Neural cell (in vitro differentiated cells): ENCODE measurements around the gene RYR2. TPM values are rescaled to one million over a fixed set of nuclear protein-coding genes. Genes with fewer than 3 reads are reported as not detected.

ENCODE experiments used
- H2AFZ ChIP-seq: fragments of 200-600, 300-800 bp; sonication (generic), shearing (Covaris generic); 2 replicates; pipeline ENCODE4 v1.6.0; 2014; ENCODE audit warnings: low read depth, mild to moderate bottlenecking, antibody characterized with exemption, low read length, moderate library complexity
- H3F3A ChIP-seq: fragments of 200-600 bp; shearing (Covaris generic); 2 replicates; pipeline ENCODE4 v1.6.1; 2016; ENCODE audit warnings: mild to moderate bottlenecking, moderate library complexity, mixed read lengths, antibody characterized with exemption, low read length; ENCODE audit not compliant: insufficient read depth, poor library complexity, severe bottlenecking
- H3K27ac ChIP-seq: fragments of 200-600, 300-800 bp; sonication (generic), shearing (Covaris generic); 2 replicates; pipeline ENCODE4 v1.5.1; 2014; ENCODE audit warnings: mild to moderate bottlenecking, low read length, moderate library complexity
- H3K27me3 ChIP-seq: fragments of 300-800, 200-600 bp; sonication (generic), shearing (Covaris generic); 2 replicates; pipeline ENCODE4 v1.6.0; 2014; ENCODE audit warnings: mild to moderate bottlenecking, low read depth, low read length, moderate library complexity; ENCODE audit not compliant: insufficient read depth
- H3K36me3 ChIP-seq: fragments of 300-800, 200-600 bp; sonication (generic), shearing (Covaris generic); 2 replicates; pipeline ENCODE4 v1.5.1; 2014; ENCODE audit warnings: mild to moderate bottlenecking, antibody characterized with exemption, low read length, moderate library complexity; ENCODE audit not compliant: insufficient read depth
- H3K4me2 ChIP-seq: fragments of 300-800, 200-600 bp; sonication (generic), shearing (Covaris generic); 2 replicates; pipeline ENCODE4 v1.6.0; 2014; ENCODE audit warnings: mild to moderate bottlenecking, low read length
- H3K4me3 ChIP-seq: fragments of 300-800, 200-600 bp; sonication (generic), shearing (Covaris generic); 2 replicates; pipeline ENCODE4 v1.5.1; 2014; ENCODE audit warnings: mild to moderate bottlenecking, low read length, moderate library complexity
- H3K79me2 ChIP-seq: fragments of 200-600 bp; shearing (Covaris generic); replicated peaks from 2 replicates; pipeline ENCODE4 v1.6.0; 2014; ENCODE audit warnings: mild to moderate bottlenecking, low read length, moderate library complexity; ENCODE audit not compliant: insufficient read depth
- H3K9ac ChIP-seq: fragments of 300-800, 200-600 bp; sonication (generic), shearing (Covaris generic); 2 replicates; pipeline ENCODE4 v1.6.1; 2016; ENCODE audit warnings: mild to moderate bottlenecking, low read length, mixed read lengths
- H3K9me2 ChIP-seq: fragments of 200-600 bp; shearing (Covaris generic); 2 replicates; pipeline ENCODE4 v1.6.1; 2016; ENCODE audit warnings: mild to moderate bottlenecking, low read length, mixed read lengths; ENCODE audit not compliant: insufficient read depth
- H3K9me3 ChIP-seq: fragments of 200-600, 300-800 bp; sonication (generic), shearing (Covaris generic); 2 replicates; pipeline ENCODE4 v1.6.1; 2016; ENCODE audit warnings: mild to moderate bottlenecking, mixed run types, low read length, moderate library complexity, mixed read lengths
- H4K20me1 ChIP-seq: fragments of 200-600 bp; shearing (Covaris generic); 2 replicates; pipeline ENCODE4 v1.6.1; 2016; ENCODE audit warnings: mild to moderate bottlenecking, mixed run types; ENCODE audit not compliant: insufficient read depth
- EP300 ChIP-seq: fragments of 450-650 bp; conservative IDR thresholded peaks from 2 replicates; pipeline ENCODE4 v1.6.1; 2014; ENCODE audit warnings: antibody characterized with exemption, mild to moderate bottlenecking, moderate library complexity; ENCODE audit not compliant: poor library complexity, severe bottlenecking
- EZH2 ChIP-seq: fragments of 200-600, 300-800 bp; shearing (Covaris generic), sonication (generic); IDR thresholded peaks from 2 replicates; pipeline ENCODE4 v1.6.1; 2014; ENCODE audit warnings: antibody characterized with exemption, low read length, borderline replicate concordance, mild to moderate bottlenecking; ENCODE audit not compliant: insufficient read depth, poor library complexity, severe bottlenecking
- MXI1 ChIP-seq: fragments of 450-650 bp; conservative IDR thresholded peaks from 2 replicates; pipeline ENCODE4 v1.6.1; 2014; ENCODE audit warnings: antibody characterized with exemption, mild to moderate bottlenecking; ENCODE audit not compliant: poor library complexity, severe bottlenecking
- POLR2AphosphoS5 ChIP-seq: IDR thresholded peaks from 2 replicates; pipeline ENCODE4 v1.6.1; 2012
- RAD21 ChIP-seq: fragments of 450-650 bp; conservative IDR thresholded peaks from 2 replicates; pipeline ENCODE4 v1.6.1; 2014; ENCODE audit warnings: antibody characterized with exemption, mild to moderate bottlenecking, moderate library complexity
- REST ChIP-seq: IDR thresholded peaks from 2 replicates; pipeline ENCODE4 v1.6.1; 2012; ENCODE audit warnings: borderline replicate concordance
- SMC3 ChIP-seq: fragments of 450-650 bp; conservative IDR thresholded peaks from 2 replicates; pipeline ENCODE4 v1.6.1; 2014; ENCODE audit warnings: antibody characterized with exemption, mild to moderate bottlenecking, moderate library complexity; ENCODE audit not compliant: poor library complexity
- TAF1 ChIP-seq: IDR thresholded peaks from 2 replicates; pipeline ENCODE4 v1.6.1; 2012; ENCODE audit warnings: low read depth
- polyA plus RNA-seq: library from polyadenylated mRNA; depleted of rRNA; stranded (reverse); fragments of >200 nt; gene quantifications from 2 replicates; pipeline ENCODE4 v1.2.3, GENCODE V29; 2014
- small RNA-seq, 3 experiments: library from RNA; depleted of rRNA; stranded (forward); fragments of <200 nt; gene quantifications; one replicate each; pipeline ENCODE3, GENCODE V24; 2012
- TF ChIP-seq, protein P1 (sequence below): fragments of 450-650 bp; IDR thresholded peaks from 2 replicates; pipeline ENCODE4 v1.5.1; 2014; ENCODE audit warnings: antibody characterized with exemption, mild to moderate bottlenecking, moderate library complexity; ENCODE audit not compliant: poor library complexity, severe bottlenecking

The RYR2 gene
- polyA plus RNA-seq, 1 donor from 2014 or later = 3.8 TPM

GRCh38 chr1:237879195-237879594 is 837.2 kb downstream of the RYR2 start:
- H3K36me3 ChIP-seq = no peaks in the 10 kb centered on the region

More at GRCh38 chr1:237879195-237879594, 837.2 kb downstream of the RYR2 start:
- Histone ChIP-seq H2AFZ (no peak overlapping the region), H3K9ac (no peak overlapping the region), H3K4me2 (no peak overlapping the region), H3K9me3 (no peaks in the 10 kb centered on the region), H3K79me2 (no peaks in the 10 kb centered on the region), H3K4me3 (no peak overlapping the region), H3K27ac (no peak overlapping the region), H3F3A (no peaks in the 10 kb centered on the region), H4K20me1 (no peaks in the 10 kb centered on the region), H3K9me2 (no peaks in the 10 kb centered on the region), H3K27me3 (no peaks in the 10 kb centered on the region)
- TF ChIP-seq RAD21 (no peak), SMC3 (no peak), EP300 (no peak), TAF1 (no peak), EZH2 (no peak), REST (no peak), POLR2AphosphoS5 (no peak), MXI1 (no peak)
- TF ChIP-seq, protein P1, sequence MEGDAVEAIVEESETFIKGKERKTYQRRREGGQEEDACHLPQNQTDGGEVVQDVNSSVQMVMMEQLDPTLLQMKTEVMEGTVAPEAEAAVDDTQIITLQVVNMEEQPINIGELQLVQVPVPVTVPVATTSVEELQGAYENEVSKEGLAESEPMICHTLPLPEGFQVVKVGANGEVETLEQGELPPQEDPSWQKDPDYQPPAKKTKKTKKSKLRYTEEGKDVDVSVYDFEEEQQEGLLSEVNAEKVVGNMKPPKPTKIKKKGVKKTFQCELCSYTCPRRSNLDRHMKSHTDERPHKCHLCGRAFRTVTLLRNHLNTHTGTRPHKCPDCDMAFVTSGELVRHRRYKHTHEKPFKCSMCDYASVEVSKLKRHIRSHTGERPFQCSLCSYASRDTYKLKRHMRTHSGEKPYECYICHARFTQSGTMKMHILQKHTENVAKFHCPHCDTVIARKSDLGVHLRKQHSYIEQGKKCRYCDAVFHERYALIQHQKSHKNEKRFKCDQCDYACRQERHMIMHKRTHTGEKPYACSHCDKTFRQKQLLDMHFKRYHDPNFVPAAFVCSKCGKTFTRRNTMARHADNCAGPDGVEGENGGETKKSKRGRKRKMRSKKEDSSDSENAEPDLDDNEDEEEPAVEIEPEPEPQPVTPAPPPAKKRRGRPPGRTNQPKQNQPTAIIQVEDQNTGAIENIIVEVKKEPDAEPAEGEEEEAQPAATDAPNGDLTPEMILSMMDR = no peak

Small RNA genes within 50 kb of the gene (small RNA-seq; reads per million reads assigned to genes)
- gene MIR4428 (0 reads per million in 3 experiments), gene RF00402 (0 reads per million in 3 experiments)

Other genes with a start within 250 kb of the RYR2 start
- gene MTR, start 246.9 kb upstream of the RYR2 start, polyA plus RNA-seq = 14.1 and 15.0 TPM in 2 replicates
- not detected in 2 replicates for gene MT1HL1, start 37.7 kb upstream of the RYR2 start, polyA plus RNA-seq